Ishikawa (cell line): ENCODE data around the gene HCCS.

ENCODE experiments used
- RAD21 ChIP-seq: IDR thresholded peaks from 2 replicates; pipeline ENCODE4 v1.6.1; 2012; ENCODE audit warnings: low read depth
- TAF1 ChIP-seq: IDR thresholded peaks from 2 replicates; pipeline ENCODE4 v1.6.1; 2012; ENCODE audit warnings: low read depth, mild to moderate bottlenecking
- TCF12 ChIP-seq: IDR thresholded peaks from 2 replicates; pipeline ENCODE4 v1.6.1; 2012; ENCODE audit warnings: low read depth
- TEAD4 ChIP-seq: IDR thresholded peaks from 2 replicates; pipeline ENCODE4 v1.6.1; 2012
- TF ChIP-seq, protein P1 (sequence below): IDR thresholded peaks from 2 replicates; pipeline ENCODE4 v1.6.1; 2012; ENCODE audit warnings: low read depth, mild to moderate bottlenecking

DNA sequence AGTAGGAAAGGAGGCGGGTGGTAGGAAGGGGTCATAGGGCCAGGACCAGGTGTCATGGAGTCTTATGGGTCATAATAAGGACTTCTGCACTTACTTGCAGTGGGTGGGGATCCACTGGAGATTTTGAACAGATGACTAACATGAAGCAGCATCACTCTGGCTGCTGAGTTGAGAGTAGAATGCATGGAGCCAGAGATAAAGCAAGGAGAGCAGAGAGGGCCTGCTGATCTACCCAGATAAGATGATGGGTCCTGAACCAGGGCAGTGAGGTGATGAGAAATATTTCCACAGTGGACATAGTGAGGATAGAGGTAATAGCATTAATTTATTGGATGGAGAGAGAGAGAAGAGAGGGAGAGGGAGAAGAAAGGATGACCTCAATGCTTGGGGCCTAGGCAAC lies 48.0 kb downstream of the HCCS start:
- TF ChIP-seq TAF1 (no peak), RAD21 (no peak), TCF12 (no peak), TEAD4 (no peak)
- TF ChIP-seq, protein P1, sequence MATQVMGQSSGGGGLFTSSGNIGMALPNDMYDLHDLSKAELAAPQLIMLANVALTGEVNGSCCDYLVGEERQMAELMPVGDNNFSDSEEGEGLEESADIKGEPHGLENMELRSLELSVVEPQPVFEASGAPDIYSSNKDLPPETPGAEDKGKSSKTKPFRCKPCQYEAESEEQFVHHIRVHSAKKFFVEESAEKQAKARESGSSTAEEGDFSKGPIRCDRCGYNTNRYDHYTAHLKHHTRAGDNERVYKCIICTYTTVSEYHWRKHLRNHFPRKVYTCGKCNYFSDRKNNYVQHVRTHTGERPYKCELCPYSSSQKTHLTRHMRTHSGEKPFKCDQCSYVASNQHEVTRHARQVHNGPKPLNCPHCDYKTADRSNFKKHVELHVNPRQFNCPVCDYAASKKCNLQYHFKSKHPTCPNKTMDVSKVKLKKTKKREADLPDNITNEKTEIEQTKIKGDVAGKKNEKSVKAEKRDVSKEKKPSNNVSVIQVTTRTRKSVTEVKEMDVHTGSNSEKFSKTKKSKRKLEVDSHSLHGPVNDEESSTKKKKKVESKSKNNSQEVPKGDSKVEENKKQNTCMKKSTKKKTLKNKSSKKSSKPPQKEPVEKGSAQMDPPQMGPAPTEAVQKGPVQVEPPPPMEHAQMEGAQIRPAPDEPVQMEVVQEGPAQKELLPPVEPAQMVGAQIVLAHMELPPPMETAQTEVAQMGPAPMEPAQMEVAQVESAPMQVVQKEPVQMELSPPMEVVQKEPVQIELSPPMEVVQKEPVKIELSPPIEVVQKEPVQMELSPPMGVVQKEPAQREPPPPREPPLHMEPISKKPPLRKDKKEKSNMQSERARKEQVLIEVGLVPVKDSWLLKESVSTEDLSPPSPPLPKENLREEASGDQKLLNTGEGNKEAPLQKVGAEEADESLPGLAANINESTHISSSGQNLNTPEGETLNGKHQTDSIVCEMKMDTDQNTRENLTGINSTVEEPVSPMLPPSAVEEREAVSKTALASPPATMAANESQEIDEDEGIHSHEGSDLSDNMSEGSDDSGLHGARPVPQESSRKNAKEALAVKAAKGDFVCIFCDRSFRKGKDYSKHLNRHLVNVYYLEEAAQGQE = no peak
